Hematopoietic multipotent progenitor cell treated with erythropoietin and hydrocortisone succinate and interleukin-3 and kit ligand, for 17 days (in vitro differentiated cells): ENCODE results near the gene GARIN5A.
A peak's percentile ranks its signal among the peaks of the same experiment; 100 is the strongest.
"Not testable (repeated sequence)": the region's sequence is repeated elsewhere in the genome, so short reads cannot be mapped to it uniquely, and the experiment has no call there.

Source experiments
- DNase-seq: peaks from one replicate; pipeline ENCODE4 v3.0.0-alpha.2; 2015; ENCODE audit warnings: low spot score

Gene GARIN5A

GRCh38 chr19:50465000-50465399 is 11.6 kb downstream of the GARIN5A start:
- no peak for DNase-seq

GRCh38 chr19:50464348-50464747 is 12.3 kb downstream of the GARIN5A start:
- DNase-seq = no peak

- no peak for DNase-seq
Observed at GRCh38 chr19:50462970-50463369, 13.7 kb downstream of the GARIN5A start.

- DNase-seq = peak; percentile 37
Observed at GRCh38 chr19:50461066-50461875, 15.4 kb downstream of the GARIN5A start.

GRCh38 chr19:50460161-50460765 is 16.4 kb downstream of the GARIN5A start:
- no peak for DNase-seq

- DNase-seq = no peak
Observed at GRCh38 chr19:50459638-50460037, 17.0 kb downstream of the GARIN5A start.

- DNase-seq = no peak
Observed at GRCh38 chr19:50459067-50459456, 17.6 kb downstream of the GARIN5A start.

GRCh38 chr19:50458396-50459066 is 18.1 kb downstream of the GARIN5A start:
- no peak for DNase-seq

- DNase-seq = no peak
Observed at GRCh38 chr19:50457300-50457699, 19.3 kb downstream of the GARIN5A start.

GRCh38 chr19:50455992-50456391 is 20.7 kb downstream of the GARIN5A start:
- no peak for DNase-seq

GRCh38 chr19:50453243-50453642 is 23.4 kb downstream of the GARIN5A start:
- DNase-seq = no peak

GRCh38 chr19:50451223-50451534 is 25.5 kb downstream of the GARIN5A start:
- DNase-seq = no peak

GRCh38 chr19:50450369-50451222 is 26.1 kb downstream of the GARIN5A start:
- no peak for DNase-seq

- no peak for DNase-seq
Observed at GRCh38 chr19:50449236-50449899, 27.3 kb downstream of the GARIN5A start.

- DNase-seq = no peak
Observed at GRCh38 chr19:50447750-50448149, 28.9 kb downstream of the GARIN5A start.

GRCh38 chr19:50447053-50447452 is 29.6 kb downstream of the GARIN5A start:
- no peak for DNase-seq

GRCh38 chr19:50444059-50444458 is 32.6 kb downstream of the GARIN5A start:
- no peak for DNase-seq

GRCh38 chr19:50439130-50439529 is 37.5 kb downstream of the GARIN5A start:
- DNase-seq = not testable (repeated sequence)

GRCh38 chr19:50437862-50438449 is 38.7 kb downstream of the GARIN5A start:
- no peak for DNase-seq

GRCh38 chr19:50435627-50436026 is 41.0 kb downstream of the GARIN5A start:
- no peak for DNase-seq

- no peak for DNase-seq
Observed at GRCh38 chr19:50435221-50435620, 41.4 kb downstream of the GARIN5A start.
